ENCODE results near the gene FUT2.

FUT2 gene

DNA sequence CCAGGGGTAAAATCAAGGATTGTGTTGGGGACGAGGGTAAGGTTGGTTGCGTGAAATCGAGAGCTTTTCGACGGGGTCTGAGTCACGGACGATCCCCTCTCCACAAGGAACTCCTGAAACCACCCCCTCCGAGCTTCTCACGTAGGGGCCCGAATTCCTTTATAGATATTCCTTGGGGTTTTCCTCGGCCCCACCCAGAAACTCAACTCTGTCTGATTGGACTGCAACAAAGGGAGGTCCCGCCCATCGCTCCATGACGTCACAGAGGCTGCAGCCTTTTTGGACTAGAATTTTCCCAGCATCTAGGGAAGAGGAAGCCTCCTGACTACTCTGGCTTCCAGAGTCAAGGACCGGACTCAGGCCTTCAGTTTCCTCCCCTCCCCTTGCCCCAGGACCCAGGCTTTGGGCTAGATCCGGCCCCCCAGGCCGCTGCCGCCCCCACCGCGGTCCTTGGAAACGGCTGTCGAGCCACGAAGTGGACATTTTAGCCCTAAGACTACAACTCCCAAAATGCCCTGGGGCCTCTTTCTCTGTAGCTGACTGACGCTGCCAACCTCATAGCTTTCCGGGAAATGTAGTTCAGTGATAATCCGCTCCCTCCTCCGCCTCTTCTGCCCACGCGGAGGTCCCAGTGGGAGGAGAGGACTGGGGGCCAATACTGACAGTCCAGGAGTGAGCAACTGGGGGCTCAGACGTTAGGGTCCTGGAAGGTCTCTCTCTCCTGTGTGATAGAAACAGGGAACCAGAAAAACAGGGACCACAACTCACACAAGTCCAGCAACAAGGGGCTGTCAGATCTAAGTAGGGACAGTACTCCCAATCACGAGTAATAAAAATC lies 51.2 kb downstream of the FUT2 start, which contains the start of gene IZUMO1 (continued):
- TF ChIP-seq ZSCAN16 (tag by site-specific recombination; IDR thresholded peaks at IDR 0.05), result no peak
- peak; percentile 83 for TF ChIP-seq PATZ1 (tag by site-specific recombination; IDR thresholded peaks at IDR 0.05)
- TF ChIP-seq ATF2 (tag by site-specific recombination; IDR thresholded peaks at IDR 0.05; ENCODE audit: low read depth), result peak; percentile 95
- no peak for TF ChIP-seq OVOL3 (tag by site-specific recombination; IDR thresholded peaks at IDR 0.05)
- no peak for TF ChIP-seq PBX3 (CRISPR knock-in tag; IDR thresholded peaks at IDR 0.05)
- TF ChIP-seq ZNF16 (tag by site-specific recombination; IDR thresholded peaks at IDR 0.05; ENCODE audit: low read depth), result no peak
- TF ChIP-seq ZNF747 (tag by site-specific recombination; IDR thresholded peaks at IDR 0.05), result no peak
- TF ChIP-seq ZNF214 (tag by site-specific recombination; IDR thresholded peaks at IDR 0.05; ENCODE audit: borderline replicate concordance), result no peak
- no peak for TF ChIP-seq ZBTB6 (tag by site-specific recombination; IDR thresholded peaks at IDR 0.05)
- no peak for TF ChIP-seq ZFP37 (tag by site-specific recombination; IDR thresholded peaks at IDR 0.05)

DNA sequence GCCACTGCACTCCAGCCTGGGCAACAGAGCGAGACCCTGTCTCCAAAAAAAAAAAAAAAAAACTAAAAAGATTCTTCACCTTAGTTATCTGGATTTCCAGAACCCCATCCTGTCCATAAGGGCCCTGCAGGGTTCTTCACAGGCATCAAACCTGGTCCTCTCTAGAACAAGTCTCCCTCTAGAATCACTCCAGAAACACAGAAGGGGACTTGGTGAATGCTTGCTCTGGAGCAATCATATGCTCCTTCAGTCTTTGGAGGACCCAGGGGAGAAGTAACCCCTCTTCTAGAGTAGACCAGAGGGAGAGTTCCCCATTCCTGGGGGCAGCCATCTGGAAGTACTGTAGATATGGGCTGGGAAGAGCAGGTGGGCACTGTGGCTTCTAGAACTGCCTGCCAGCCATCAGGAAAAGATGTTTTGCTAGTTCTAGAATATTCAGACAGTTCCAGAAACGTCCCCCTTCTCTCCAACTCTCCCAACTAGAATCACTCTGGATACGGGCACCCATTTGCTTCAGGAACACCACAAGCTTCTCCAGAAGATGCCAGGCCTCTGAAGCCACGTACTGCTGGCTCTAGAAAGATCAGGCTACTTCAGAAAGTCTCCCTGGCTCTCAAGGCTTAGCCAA lies 53.9 kb downstream of the FUT2 start:
- no peak overlapping the region for H3K27ac ChIP-seq (ENCODE audit: extremely low read depth, low read depth, low read length)

DNA sequence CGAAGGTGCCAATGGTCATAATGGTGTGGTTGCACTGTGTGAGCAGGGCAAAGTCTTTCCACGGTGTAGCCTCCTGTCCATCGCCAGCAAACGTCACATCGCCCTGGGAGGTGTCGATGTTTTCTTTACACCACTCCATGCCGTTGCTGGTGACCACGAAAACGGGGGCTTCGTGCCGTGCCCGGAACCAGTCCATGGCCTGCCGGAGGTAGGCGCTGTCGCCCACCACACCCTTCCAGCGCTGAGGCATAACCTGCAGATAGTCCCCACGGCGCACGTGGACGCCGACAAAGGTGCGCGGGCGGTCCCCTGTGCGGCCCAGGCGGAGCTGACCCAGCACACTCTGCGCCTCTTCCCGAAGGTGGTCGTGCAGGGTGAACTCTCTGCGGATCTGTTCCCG lies 54.6 kb downstream of the FUT2 start:
- Histone ChIP-seq H3K36me3 (ENCODE audit: control insufficient read depth in 2 of 2, insufficient read depth in 1 of 2, low read length in 2 of 2) (no peaks in the 10 kb centered on the region), H3K4me3 (ENCODE audit: low read depth, low read length) (no peak overlapping the region), H3K27ac (ENCODE audit: extremely low read depth, low read depth, low read length) (no peak overlapping the region), H3K9me3 (ENCODE audit: control insufficient read depth, insufficient read depth, low read depth, low read length) (no peaks in the 10 kb centered on the region), H3K4me1 (ENCODE audit: control insufficient read depth, insufficient read depth, low read length) (peaks cover 3% of the 10 kb centered on the region; the same call in 1 of the 2 replicates)
- ChIA-PET CTCF (interaction anchor here (0.6 to 1.5 kb wide), 2 partner anchors 23 to 76 kb away, joined by 3 to 5 read pairs; no protein-coding TSS in a partner anchor), POLR2A (no interaction called here)
- TF ChIP-seq ATF2 (tag by site-specific recombination; IDR thresholded peaks at IDR 0.05; ENCODE audit: low read depth), result no peak
- TF ChIP-seq MZF1 (tag by site-specific recombination; IDR thresholded peaks at IDR 0.05; ENCODE audit: borderline replicate concordance), result no peak
- no peak for TF ChIP-seq ZNF777 (tag by site-specific recombination; IDR thresholded peaks at IDR 0.05; ENCODE audit: borderline replicate concordance)
- TF ChIP-seq, protein P1, sequence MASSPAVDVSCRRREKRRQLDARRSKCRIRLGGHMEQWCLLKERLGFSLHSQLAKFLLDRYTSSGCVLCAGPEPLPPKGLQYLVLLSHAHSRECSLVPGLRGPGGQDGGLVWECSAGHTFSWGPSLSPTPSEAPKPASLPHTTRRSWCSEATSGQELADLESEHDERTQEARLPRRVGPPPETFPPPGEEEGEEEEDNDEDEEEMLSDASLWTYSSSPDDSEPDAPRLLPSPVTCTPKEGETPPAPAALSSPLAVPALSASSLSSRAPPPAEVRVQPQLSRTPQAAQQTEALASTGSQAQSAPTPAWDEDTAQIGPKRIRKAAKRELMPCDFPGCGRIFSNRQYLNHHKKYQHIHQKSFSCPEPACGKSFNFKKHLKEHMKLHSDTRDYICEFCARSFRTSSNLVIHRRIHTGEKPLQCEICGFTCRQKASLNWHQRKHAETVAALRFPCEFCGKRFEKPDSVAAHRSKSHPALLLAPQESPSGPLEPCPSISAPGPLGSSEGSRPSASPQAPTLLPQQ (tag by site-specific recombination; IDR thresholded peaks at IDR 0.05), result no peak
- TF ChIP-seq ZNF211 (tag by site-specific recombination; IDR thresholded peaks at IDR 0.05; ENCODE audit: low read depth), result no peak
- TF ChIP-seq, protein P2, sequence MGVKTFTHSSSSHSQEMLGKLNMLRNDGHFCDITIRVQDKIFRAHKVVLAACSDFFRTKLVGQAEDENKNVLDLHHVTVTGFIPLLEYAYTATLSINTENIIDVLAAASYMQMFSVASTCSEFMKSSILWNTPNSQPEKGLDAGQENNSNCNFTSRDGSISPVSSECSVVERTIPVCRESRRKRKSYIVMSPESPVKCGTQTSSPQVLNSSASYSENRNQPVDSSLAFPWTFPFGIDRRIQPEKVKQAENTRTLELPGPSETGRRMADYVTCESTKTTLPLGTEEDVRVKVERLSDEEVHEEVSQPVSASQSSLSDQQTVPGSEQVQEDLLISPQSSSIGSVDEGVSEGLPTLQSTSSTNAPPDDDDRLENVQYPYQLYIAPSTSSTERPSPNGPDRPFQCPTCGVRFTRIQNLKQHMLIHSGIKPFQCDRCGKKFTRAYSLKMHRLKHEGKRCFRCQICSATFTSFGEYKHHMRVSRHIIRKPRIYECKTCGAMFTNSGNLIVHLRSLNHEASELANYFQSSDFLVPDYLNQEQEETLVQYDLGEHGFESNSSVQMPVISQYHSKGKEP (tag by site-specific recombination; IDR thresholded peaks at IDR 0.05), result no peak

More for the DNA sequence above, 53.9 kb downstream of the FUT2 start:
- TF ChIP-seq REPIN1 (tag by site-specific recombination; IDR thresholded peaks at IDR 0.05; ENCODE audit: low read depth) (no peak), ZNF175 (tag by site-specific recombination; IDR thresholded peaks at IDR 0.05) (no peak), ZFP41 (tag by site-specific recombination; IDR thresholded peaks at IDR 0.05; ENCODE audit: borderline replicate concordance) (no peak)
- TF ChIP-seq, protein P2 (tag by site-specific recombination; IDR thresholded peaks at IDR 0.05), result no peak
- no peaks in the 10 kb centered on the region for H3K36me3 ChIP-seq (ENCODE audit: control insufficient read depth in 2 of 2, insufficient read depth in 1 of 2, low read length in 2 of 2)
- H3K4me1 ChIP-seq (ENCODE audit: control insufficient read depth, insufficient read depth, low read length), result peaks cover 3% of the 10 kb centered on the region; the same call in 1 of the 2 replicates
- H3K9me3 ChIP-seq (ENCODE audit: control insufficient read depth, insufficient read depth, low read depth, low read length), result no peaks in the 10 kb centered on the region
- POLR2A ChIA-PET, result no interaction called here
- CTCF ChIA-PET, result no interaction called here
- no peak overlapping the region for H3K4me3 ChIP-seq (ENCODE audit: low read depth, low read length)

Measured in HEK293 (cell line).